Endodermal cell (in vitro differentiated cells): ENCODE results near the gene LIPK. TPM values are rescaled to one million over a fixed set of nuclear protein-coding genes. Genes with fewer than 3 reads are reported as not detected.
"Not testable (repeated sequence)": the region's sequence is repeated elsewhere in the genome, so short reads cannot be mapped to it uniquely, and the experiment has no call there.

ENCODE experiments used
- DNase-seq: peaks from one replicate; pipeline ENCODE4 v3.0.0-alpha.2; 2017
- H3K27ac ChIP-seq: 2 replicates; pipeline ENCODE4 v1.5.1; 2013; ENCODE audit warnings: mild to moderate bottlenecking, low read depth, low read length, moderate library complexity
- H3K27me3 ChIP-seq: 2 replicates; pipeline ENCODE4 v1.6.1; 2013; ENCODE audit warnings: mild to moderate bottlenecking, low read length, moderate library complexity; ENCODE audit not compliant: insufficient read depth, control insufficient read depth, poor library complexity, severe bottlenecking
- H3K36me3 ChIP-seq: 2 replicates; pipeline ENCODE4 v1.7.0; 2013; ENCODE audit warnings: mild to moderate bottlenecking, low read length, moderate library complexity; ENCODE audit not compliant: control insufficient read depth, insufficient read depth
- H3K4me1 ChIP-seq: one replicate; pipeline ENCODE4 v1.7.0; 2013; ENCODE audit warnings: low read length; ENCODE audit not compliant: control insufficient read depth, insufficient read depth
- H3K4me3 ChIP-seq: 2 replicates; pipeline ENCODE4 v1.5.1; 2013; ENCODE audit warnings: mild to moderate bottlenecking, low read length, moderate library complexity
- H3K9ac ChIP-seq: 2 replicates; pipeline ENCODE4 v1.6.1; 2013; ENCODE audit warnings: mild to moderate bottlenecking, low read length, moderate library complexity; ENCODE audit not compliant: poor library complexity, severe bottlenecking; ENCODE audit errors: extremely low read depth
- H3K9me3 ChIP-seq: 2 replicates; pipeline ENCODE4 v1.6.1; 2013; ENCODE audit warnings: mild to moderate bottlenecking, low read length, moderate library complexity; ENCODE audit not compliant: control insufficient read depth
- H3K27ac Mint-ChIP-seq: 2 replicates; pipeline ENCODE4 v1.8.0; 2020; ENCODE audit warnings: mixed read lengths
- H3K27me3 Mint-ChIP-seq: 2 replicates; pipeline ENCODE4 v1.8.0; 2021; ENCODE audit warnings: mild to moderate bottlenecking, mixed read lengths; ENCODE audit not compliant: insufficient read depth
- H3K36me3 Mint-ChIP-seq: 2 replicates; pipeline ENCODE4 v1.8.0; 2020; ENCODE audit warnings: low read depth, mixed read lengths
- H3K4me1 Mint-ChIP-seq: 2 replicates; pipeline ENCODE4 v1.8.0; 2020; ENCODE audit warnings: mixed read lengths
- H3K4me3 Mint-ChIP-seq: 2 replicates; pipeline ENCODE4 v1.8.0; 2020; ENCODE audit warnings: mild to moderate bottlenecking, moderate library complexity, mixed read lengths
- H3K9me3 Mint-ChIP-seq: 2 replicates; pipeline ENCODE4 v1.8.0; 2020; ENCODE audit warnings: mild to moderate bottlenecking, mixed read lengths
- WGBS, 2 experiments: methylation state at CpG; one replicate each; pipeline versions ENCODE4 v1.1.5 to v1.1.7; 2013; ENCODE audit warnings: missing lambda C conversion rate in 2 of 2, mixed read lengths in 1 of 2; ENCODE audit not compliant: insufficient coverage in 1 of 2, insufficient read length in 1 of 2; 5-methylcytosine and 5-hydroxymethylcytosine counted together
- total RNA-seq, 2 donors: library from RNA; stranded (reverse); fragmentation: NEBNext Ultra II Directional in 1 of 2; extraction: Animal tissue kit (Norgen Biotek cat#: 25700) in 1 of 2; gene quantifications; 2 replicates in 1 of 2; 3 replicates in 1 of 2; pipeline ENCODE4 v1.2.1, GENCODE V29; 2021
- TF ChIP-seq, protein P1 (sequence below): fragments of 200-600 bp; sonication (generic); conservative IDR thresholded peaks from 2 replicates; pipeline ENCODE4 v1.5.0; 2021; ENCODE audit warnings: antibody characterized with exemption, mild to moderate bottlenecking

The LIPK gene
- total RNA-seq, 2 donors from 2014 or later: not detected

DNA sequence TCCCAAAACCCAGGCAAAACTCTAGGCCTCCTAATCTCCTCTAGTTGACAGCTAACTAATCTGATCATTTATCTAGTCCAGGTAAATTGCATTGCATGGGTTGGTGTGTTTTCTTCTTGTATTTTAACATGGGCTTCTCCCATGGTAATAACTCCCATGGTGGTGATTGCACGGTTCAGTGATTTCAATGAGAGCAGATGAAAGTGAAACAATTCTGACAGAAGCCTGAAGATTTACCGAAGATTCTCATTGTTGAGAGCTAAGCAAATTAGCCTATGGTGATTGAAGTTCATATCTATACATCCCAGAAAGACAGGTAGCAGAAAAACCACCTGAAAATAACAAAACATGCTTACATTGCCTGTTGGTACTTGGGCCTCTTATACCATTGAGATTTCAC, 27.2 kb downstream of the LIPK start:
- Mint-ChIP-seq H3K27me3 (peaks cover 6% of the 10 kb centered on the region), H3K4me3 (no peak overlapping the region), H3K36me3 (no peaks in the 10 kb centered on the region), H3K9me3 (no peaks in the 10 kb centered on the region), H3K4me1 (peaks cover 6% of the 10 kb centered on the region), H3K27ac (no peak overlapping the region)
- Histone ChIP-seq H3K9me3 (no peaks in the 10 kb centered on the region), H3K27ac (no peak overlapping the region), H3K4me3 (no peak overlapping the region), H3K36me3 (no peaks in the 10 kb centered on the region), H3K27me3 (no peaks in the 10 kb centered on the region), H3K4me1 (no peaks in the 10 kb centered on the region), H3K9ac (no peak overlapping the region)
- 94 to 97% methylated on average over 2 of the region's 2 CpGs for WGBS, 2 experiments
- TF ChIP-seq, protein P1, sequence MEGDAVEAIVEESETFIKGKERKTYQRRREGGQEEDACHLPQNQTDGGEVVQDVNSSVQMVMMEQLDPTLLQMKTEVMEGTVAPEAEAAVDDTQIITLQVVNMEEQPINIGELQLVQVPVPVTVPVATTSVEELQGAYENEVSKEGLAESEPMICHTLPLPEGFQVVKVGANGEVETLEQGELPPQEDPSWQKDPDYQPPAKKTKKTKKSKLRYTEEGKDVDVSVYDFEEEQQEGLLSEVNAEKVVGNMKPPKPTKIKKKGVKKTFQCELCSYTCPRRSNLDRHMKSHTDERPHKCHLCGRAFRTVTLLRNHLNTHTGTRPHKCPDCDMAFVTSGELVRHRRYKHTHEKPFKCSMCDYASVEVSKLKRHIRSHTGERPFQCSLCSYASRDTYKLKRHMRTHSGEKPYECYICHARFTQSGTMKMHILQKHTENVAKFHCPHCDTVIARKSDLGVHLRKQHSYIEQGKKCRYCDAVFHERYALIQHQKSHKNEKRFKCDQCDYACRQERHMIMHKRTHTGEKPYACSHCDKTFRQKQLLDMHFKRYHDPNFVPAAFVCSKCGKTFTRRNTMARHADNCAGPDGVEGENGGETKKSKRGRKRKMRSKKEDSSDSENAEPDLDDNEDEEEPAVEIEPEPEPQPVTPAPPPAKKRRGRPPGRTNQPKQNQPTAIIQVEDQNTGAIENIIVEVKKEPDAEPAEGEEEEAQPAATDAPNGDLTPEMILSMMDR: no peak
- no peak for DNase-seq

DNA sequence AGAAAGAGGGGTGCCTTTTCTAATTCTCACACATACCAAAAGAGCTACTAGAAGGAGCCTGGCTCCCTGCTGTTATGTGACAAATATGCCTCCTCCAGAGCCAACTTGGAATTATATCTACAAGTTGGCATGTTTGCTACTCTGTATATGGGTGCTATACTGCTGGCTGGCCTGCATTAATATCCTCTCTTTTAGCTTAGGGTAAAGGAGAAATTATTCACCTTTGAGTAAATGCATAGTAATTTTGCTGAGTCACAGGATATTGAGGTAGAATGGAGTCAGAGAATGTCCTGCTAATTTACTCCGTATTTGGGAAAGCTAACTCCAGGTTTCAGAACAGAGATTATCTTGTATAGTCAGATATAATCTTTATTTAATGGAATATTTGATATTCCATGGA, 29.6 kb downstream of the LIPK start:
- no peaks in the 10 kb centered on the region for H3K36me3 ChIP-seq
- H3K27me3 ChIP-seq: no peaks in the 10 kb centered on the region
- no peaks in the 10 kb centered on the region for H3K9me3 ChIP-seq
- Mint-ChIP-seq H3K9me3 (no peaks in the 10 kb centered on the region), H3K4me1 (peaks cover 6% of the 10 kb centered on the region), H3K36me3 (no peaks in the 10 kb centered on the region), H3K27ac (no peak overlapping the region), H3K27me3 (peaks cover 12% of the 10 kb centered on the region), H3K4me3 (no peak overlapping the region)
- TF ChIP-seq, protein P1: no peak
- H3K9ac ChIP-seq: no peak overlapping the region
- no peaks in the 10 kb centered on the region for H3K4me1 ChIP-seq
- DNase-seq: no peak
- H3K27ac ChIP-seq: no peak overlapping the region
- WGBS, 2 experiments: 88% methylated on average over 1 of the region's 1 CpG; no CpG with 5 or more reads in 1 of the 2 experiments
- H3K4me3 ChIP-seq: no peak overlapping the region

- H3K4me1 Mint-ChIP-seq, H3K4me3 Mint-ChIP-seq, H3K9me3 Mint-ChIP-seq, DNase-seq, H3K27ac ChIP-seq, H3K27ac Mint-ChIP-seq, H3K4me1 ChIP-seq, H3K36me3 Mint-ChIP-seq, H3K9me3 ChIP-seq, H3K27me3 ChIP-seq, H3K9ac ChIP-seq, H3K4me3 ChIP-seq, H3K36me3 ChIP-seq: not testable (repeated sequence)
- WGBS, 2 experiments: 63 to 68% methylated on average over 3 to 5 of the region's 5 CpGs
- H3K27me3 Mint-ChIP-seq: peaks cover 20% of the 10 kb centered on the region
These were observed 35.9 kb downstream of the LIPK start for GRCh38 chr10:88741921-88742320.

- H3K27ac ChIP-seq: no peak overlapping the region
- no peaks in the 10 kb centered on the region for H3K4me1 Mint-ChIP-seq
- H3K27ac Mint-ChIP-seq: no peak overlapping the region
These were observed 36.4 kb downstream of the LIPK start for GRCh38 chr10:88742448-88742847.

More at GRCh38 chr10:88742448-88742847, 36.4 kb downstream of the LIPK start:
- no peaks in the 10 kb centered on the region for H3K4me1 ChIP-seq
- H3K9ac ChIP-seq: no peak overlapping the region
- no peaks in the 10 kb centered on the region for H3K36me3 ChIP-seq
- DNase-seq: no peak
- H3K4me3 ChIP-seq: no peak overlapping the region
- H3K27me3 ChIP-seq: no peaks in the 10 kb centered on the region
- H3K9me3 ChIP-seq: no peaks in the 10 kb centered on the region
- TF ChIP-seq, protein P1: no peak
- no peaks in the 10 kb centered on the region for H3K9me3 Mint-ChIP-seq
- no peaks in the 10 kb centered on the region for H3K36me3 Mint-ChIP-seq
- no CpG with 5 or more reads among the region's 1 CpG for WGBS, 2 experiments
- peaks cover 24% of the 10 kb centered on the region for H3K27me3 Mint-ChIP-seq
- no peak overlapping the region for H3K4me3 Mint-ChIP-seq
